ENCODE data around the gene AMN1.
"Not testable (repeated sequence)": the region's sequence is repeated elsewhere in the genome, so short reads cannot be mapped to it uniquely, and the experiment has no call there.

Gene AMN1

GRCh38 chr12:31672521-31672920 is 56.3 kb downstream of the AMN1 start:
- DNase-seq: no peak

GRCh38 chr12:31669582-31669981 is 59.2 kb downstream of the AMN1 start:
- DNase-seq: not testable (repeated sequence)

- no peak for DNase-seq
Measured at GRCh38 chr12:31669020-31669419, 59.8 kb downstream of the AMN1 start.

GRCh38 chr12:31664038-31664437 is 64.8 kb downstream of the AMN1 start:
- DNase-seq: no peak

GRCh38 chr12:31663576-31663975 is 65.2 kb downstream of the AMN1 start:
- no peak for DNase-seq

- DNase-seq: no peak
Measured at GRCh38 chr12:31662176-31662849, 66.5 kb downstream of the AMN1 start.

GRCh38 chr12:31659087-31659942 is 69.5 kb downstream of the AMN1 start, which contains the start of gene ETFBKMT:
ETFBKMT (plus strand) TSS chr12:31659688; CDS start chr12:31661954, 2,266 bp downstream.
- peak; percentile 89 for DNase-seq

- no peak for DNase-seq
Measured at GRCh38 chr12:31658471-31659086, 70.2 kb downstream of the AMN1 start.

GRCh38 chr12:31655792-31656191 is 73.0 kb downstream of the AMN1 start:
- DNase-seq: no peak

GRCh38 chr12:31655208-31655607 is 73.6 kb downstream of the AMN1 start:
- no peak for DNase-seq

- DNase-seq: no peak
Measured at GRCh38 chr12:31651893-31652521, 76.8 kb downstream of the AMN1 start.

GRCh38 chr12:31650918-31651317 is 77.9 kb downstream of the AMN1 start:
- DNase-seq: no peak

GRCh38 chr12:31647086-31647491 is 81.7 kb downstream of the AMN1 start:
- no peak for DNase-seq

GRCh38 chr12:31645924-31646323 is 82.9 kb downstream of the AMN1 start:
- no peak for DNase-seq

- no peak for DNase-seq
Measured at GRCh38 chr12:31644536-31644935, 84.3 kb downstream of the AMN1 start.

- DNase-seq: no peak
Measured at GRCh38 chr12:31641509-31642090, 87.2 kb downstream of the AMN1 start.

- DNase-seq: no peak
Measured at GRCh38 chr12:31634620-31635019, 94.2 kb downstream of the AMN1 start.

GRCh38 chr12:31633464-31633863 is 95.4 kb downstream of the AMN1 start:
- no peak for DNase-seq

- no peak for DNase-seq
Measured at GRCh38 chr12:31631809-31632208, 97.0 kb downstream of the AMN1 start.

GRCh38 chr12:31631023-31631724 is 97.6 kb downstream of the AMN1 start:
- no peak for DNase-seq

GRCh38 chr12:31629756-31630732 is 98.8 kb downstream of the AMN1 start:
- DNase-seq: peak; percentile 48
